ENCODE data around the gene ZNF710. TPM values are rescaled to one million over a fixed set of nuclear protein-coding genes. Genes with fewer than 3 reads are reported as not detected.
A peak's percentile ranks its signal among the peaks of the same experiment; 100 is the strongest.
"Not testable (repeated sequence)": the region's sequence is repeated elsewhere in the genome, so short reads cannot be mapped to it uniquely, and the experiment has no call there.

Gene ZNF710
- total RNA-seq, 1 donor from 2014 or later: 7.4 TPM

- DNase-seq: peak; percentile 19
These were observed 61.4 kb downstream of the ZNF710 start for GRCh38 chr15:90062462-90062932.

GRCh38 chr15:90062973-90063769 is 62.0 kb downstream of the ZNF710 start:
- DNase-seq: no peak

DNA sequence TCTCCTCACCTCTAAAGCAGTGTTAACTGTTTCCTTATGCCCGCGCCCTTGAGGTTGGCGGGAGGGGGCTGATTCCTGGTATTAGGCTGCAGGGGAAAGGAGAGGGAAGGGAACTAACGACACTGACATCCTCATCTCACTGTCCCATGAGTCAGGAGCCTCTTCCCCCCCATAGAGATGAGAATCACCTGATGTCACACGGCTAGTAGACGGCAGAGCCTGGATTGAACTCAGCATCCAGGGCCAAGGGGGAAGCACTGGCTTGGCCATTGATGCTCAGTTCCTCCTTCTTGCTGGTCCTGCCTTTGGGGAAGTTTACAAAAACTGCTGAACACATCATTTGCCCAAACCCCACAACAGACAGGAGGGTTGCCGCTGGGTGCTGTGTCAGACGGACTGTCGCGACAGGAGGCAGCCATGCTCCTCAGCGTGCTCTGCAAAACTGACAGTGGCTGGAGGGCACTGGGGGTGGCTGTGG is 62.7 kb downstream of the ZNF710 start:
- DNase-seq: no peak

DNA sequence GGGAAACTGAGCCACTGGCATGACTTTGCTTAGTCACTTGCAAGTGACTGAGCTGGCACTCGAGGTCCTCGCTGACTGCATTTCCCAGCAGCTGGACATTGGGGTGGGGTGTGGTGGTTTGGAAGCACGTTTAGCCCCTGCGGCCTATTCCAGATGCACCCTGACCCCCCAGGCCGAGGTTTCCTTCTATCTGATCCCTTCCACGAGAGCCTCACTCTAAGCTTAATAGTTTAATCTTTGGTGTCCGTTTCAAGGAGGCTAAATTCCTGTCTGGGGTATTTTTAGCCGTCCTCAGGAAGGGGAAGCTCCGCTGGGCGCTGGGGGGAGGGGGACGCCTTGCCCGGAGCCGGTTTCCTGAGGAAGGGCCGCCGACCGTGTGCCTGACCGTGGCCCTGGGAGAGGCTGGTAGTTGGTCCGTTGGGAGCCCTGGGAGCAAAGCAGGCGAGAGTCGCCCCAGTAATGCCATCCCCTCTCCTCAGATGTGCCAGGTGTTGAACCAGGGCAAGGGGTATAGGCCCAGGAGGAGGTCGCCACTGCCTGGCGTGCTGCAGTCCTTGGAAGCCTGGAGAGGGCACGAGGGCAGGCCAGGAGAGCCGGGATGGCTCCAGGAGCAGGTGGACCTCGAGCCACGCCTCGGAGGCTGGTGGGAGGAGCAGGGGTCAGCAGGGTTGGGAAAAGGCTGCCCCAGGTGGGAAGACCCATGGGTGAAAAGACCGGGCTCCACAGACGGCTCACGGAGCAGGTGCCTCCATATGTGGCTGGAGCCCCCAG is 64.0 kb downstream of the ZNF710 start:
- DNase-seq: no peak

DNA sequence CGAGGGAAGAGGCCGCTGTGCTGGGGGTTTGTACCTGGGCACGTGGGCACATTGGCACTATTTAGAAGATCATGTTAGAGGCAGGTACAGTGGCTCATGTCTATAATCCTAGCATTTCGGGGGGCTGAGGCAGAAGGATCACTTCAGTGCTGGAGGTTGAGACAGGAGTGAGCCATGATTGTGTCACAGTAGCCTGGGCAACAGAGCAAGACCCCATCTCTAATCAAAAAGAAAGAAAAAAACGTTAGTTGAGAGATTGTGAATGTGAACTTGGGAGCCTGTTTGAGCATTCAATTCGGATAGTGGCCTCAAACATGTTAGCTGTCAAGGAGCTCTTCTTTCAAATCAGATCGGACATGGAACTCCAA is 64.5 kb downstream of the ZNF710 start:
- no peak for DNase-seq

DNA sequence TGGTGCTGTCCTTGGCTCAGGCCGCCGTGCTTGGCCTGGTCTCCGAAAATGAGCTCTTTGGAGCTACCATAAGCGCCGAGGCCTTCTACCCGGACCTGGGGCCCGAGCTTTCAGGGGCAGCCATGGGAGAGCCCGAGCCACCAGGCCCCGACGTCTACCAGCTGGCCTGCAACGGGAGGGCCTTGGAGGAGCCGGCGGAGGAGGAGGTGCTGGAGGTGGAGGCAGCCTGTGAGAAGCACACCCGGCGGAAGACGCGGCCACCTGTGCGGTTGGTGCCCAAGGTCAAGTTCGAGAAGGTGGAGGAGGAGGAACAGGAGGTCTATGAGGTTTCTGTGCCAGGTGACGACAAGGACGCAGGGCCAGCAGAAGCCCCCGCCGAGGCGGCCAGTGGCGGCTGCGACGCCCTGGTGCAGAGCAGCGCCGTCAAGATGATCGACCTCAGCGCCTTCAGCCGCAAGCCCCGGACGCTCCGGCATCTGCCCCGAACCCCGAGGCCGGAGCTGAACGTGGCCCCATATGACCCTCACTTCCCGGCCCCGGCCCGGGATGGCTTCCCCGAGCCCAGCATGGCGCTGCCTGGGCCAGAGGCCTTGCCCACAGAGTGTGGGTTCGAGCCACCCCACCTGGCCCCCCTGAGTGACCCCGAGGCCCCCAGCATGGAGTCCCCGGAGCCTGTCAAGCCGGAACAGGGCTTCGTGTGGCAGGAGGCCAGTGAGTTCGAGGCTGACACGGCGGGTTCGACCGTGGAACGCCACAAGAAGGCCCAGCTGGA is 66.2 kb downstream of the ZNF710 start:
- DNase-seq: no peak

DNA sequence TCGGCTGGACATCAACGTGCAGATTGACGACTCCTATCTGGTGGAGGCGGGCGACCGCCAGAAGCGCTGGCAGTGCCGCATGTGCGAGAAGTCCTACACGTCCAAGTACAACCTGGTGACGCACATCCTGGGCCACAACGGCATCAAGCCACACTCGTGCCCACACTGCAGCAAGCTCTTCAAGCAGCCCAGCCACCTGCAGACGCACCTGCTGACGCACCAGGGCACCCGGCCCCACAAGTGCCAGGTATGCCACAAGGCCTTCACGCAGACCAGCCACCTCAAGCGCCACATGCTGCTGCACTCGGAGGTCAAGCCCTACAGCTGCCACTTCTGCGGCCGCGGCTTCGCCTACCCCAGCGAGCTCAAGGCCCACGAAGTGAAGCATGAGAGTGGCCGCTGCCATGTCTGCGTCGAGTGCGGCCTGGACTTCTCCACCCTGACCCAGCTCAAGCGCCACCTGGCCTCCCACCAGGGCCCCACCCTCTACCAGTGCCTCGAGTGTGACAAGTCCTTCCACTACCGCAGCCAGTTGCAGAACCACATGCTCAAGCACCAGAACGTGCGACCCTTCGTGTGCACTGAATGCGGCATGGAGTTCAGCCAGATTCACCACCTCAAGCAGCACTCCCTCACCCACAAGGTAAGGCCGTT is 67.0 kb downstream of the ZNF710 start:
- no peak for DNase-seq

DNA sequence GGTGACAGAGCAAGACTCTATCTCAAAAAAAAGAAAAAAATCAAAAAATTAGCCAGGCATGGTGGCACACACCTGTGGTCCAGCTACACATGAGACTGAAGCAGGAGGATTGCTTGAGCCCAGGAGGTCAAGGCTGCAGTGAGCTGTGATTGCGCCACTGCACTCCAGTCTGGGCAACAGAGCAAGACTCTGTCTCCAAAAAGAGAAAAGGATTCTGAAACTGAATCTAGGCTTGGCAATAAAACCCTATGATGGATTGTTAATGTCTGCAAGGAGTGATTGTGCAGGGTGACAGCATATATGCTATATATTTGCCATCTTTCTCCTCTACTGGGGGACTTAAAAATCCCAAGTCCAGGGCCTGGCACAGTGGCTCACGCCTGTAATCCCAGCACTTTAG is 69.5 kb downstream of the ZNF710 start:
- not testable (repeated sequence) for DNase-seq

DNA sequence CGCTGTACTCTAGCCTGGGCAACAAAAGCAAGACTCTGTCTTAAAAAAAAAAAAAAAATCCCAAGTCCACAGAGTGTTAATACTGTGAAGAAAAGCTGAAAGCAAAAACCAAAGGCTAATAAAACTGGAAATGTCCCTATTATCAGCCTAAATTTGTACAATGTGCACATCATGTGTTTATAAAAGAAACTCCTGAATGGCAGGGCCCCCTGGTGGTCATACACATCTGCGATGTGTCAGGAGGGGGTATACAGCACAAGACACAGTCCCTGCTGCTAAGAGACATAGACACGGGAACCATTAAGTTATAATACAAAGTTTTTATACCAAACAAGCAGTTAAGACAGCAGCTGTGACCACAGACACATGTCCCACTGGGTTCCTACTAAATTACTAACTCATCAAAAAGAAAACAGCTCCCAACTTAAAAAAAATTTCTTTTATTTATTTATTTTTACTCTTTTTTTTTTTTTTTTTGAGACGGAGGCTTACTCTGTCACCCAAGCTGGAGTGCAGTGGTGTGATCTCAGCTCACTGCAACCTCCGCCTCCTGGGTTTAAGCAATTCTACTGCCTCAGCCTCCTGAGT is 70.2 kb downstream of the ZNF710 start:
- DNase-seq: peak; percentile 84

GRCh38 chr15:90072978-90073640 is 72.0 kb downstream of the ZNF710 start:
- DNase-seq: no peak

DNA sequence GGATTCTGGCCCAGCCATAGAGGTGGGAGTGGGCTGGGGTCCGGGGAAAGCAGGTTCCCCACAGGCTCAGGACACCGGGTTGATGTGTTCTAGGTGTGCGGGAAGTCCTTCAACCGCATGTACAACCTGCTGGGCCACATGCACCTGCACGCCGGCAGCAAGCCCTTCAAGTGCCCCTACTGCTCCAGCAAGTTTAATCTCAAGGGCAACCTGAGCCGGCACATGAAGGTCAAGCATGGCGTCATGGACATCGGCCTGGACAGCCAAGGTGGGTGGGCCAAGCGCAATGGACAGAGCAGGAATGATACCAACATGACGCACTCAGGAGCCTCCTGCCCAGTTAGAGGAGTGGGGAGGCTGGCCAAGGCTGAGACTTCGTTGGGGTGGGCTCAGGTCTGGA is 72.9 kb downstream of the ZNF710 start:
- DNase-seq: no peak

- no peak for DNase-seq
These were observed 73.8 kb downstream of the ZNF710 start for GRCh38 chr15:90074916-90075315.

DNA sequence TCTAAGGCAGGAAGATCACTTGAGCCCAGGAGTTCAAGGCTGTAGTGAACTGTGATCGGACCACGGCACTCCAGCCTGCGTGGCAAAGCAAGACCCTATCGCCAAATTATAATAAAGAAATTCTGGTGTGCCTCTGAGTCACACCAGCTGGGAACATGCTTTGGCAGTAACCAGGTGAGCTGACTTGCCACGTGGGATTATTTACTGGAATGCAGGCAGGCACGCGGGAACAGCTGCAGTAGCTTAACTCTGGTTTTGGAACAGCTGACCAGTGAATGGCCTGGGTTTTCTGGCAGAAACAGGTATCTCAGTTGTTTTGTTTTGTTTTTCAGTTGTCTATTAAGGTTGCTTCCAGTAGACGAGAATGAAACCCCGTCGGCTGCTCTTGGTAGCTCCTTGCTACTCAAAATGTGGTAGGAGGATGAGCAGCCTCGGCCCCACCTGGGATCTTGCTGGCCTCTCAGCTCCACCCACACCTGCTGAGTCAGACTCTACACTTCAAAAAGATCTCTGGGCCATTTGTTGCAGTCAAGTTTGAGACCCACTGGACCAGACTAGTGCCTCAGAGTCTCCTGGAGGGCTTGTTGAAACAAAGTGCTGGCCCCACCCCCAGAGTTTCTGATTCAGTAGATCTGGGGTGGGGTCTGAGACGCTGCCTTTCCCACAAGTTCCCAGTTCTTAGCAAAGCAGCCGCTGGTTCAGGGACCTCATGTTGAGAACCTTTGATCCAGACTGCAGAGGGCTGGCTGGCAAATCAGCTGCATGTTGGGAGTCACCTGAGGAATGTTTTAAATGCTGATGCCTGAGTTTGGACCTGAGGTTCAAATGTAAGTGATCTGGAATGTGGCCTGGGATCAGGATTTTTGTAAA is 74.5 kb downstream of the ZNF710 start:
- DNase-seq: no peak

DNA sequence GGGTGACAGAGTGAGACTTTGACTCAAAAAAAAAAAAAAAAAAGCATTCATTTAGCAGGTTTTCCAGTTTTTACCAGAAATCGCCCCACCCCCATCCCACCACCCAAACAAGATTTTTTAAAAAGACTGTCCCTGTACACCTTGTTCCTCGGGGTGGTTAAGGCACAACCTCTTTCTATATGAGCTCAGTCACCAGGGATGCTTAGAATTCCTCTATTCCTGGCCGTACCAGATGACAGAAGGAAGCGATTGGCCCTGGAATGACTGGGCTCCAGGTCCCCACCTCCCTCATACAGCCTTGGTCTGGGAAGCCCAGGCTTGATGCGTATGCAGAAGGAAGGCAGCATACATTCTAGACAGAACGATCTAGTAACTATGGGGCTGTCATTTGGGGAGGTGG is 75.6 kb downstream of the ZNF710 start:
- no peak for DNase-seq

GRCh38 chr15:90078965-90079364 is 77.8 kb downstream of the ZNF710 start:
- DNase-seq: no peak

DNA sequence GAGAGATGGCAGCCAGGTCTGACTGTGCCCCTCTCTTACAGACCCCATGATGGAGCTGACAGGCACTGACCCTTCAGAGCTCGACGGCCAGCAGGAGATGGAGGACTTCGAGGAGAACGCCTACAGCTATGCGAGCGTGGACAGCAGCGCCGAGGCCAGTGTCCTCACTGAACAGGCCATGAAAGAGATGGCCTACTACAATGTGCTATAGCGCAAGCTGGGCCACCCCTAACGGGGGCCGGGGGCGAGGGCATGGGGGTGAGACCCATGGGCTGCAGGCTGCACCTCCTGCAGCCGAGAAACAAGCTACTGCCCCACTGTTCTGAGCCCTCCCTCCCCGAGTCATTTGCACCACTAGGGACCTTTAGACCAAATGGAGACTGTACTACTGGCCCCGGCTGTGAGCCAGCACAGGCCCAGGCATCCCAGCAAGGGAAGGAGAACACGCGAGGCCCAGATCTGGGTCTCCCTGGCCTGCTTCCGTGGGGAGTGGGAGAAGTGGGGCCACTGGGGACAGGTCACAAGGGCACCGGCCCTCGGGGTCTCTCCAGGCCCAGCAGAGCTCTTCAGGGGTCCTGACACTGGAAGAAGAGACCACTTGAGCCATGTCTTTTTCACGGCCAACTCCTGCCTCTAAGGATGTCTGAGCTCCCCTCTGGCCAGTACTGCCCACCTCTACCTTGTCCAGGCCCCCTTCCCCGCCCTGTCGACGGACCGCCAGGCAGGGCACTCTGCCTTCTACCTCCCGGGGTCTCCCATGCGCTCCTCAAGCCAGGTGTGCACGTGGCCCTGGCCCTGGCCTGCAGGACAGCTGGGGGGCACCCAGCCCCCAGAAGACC is 78.7 kb downstream of the ZNF710 start:
- no peak for DNase-seq

GRCh38 chr15:90080458-90080755 is 79.3 kb downstream of the ZNF710 start:
- DNase-seq: no peak

- no peak for DNase-seq
These were observed 79.8 kb downstream of the ZNF710 start for GRCh38 chr15:90080818-90081393.

DNA sequence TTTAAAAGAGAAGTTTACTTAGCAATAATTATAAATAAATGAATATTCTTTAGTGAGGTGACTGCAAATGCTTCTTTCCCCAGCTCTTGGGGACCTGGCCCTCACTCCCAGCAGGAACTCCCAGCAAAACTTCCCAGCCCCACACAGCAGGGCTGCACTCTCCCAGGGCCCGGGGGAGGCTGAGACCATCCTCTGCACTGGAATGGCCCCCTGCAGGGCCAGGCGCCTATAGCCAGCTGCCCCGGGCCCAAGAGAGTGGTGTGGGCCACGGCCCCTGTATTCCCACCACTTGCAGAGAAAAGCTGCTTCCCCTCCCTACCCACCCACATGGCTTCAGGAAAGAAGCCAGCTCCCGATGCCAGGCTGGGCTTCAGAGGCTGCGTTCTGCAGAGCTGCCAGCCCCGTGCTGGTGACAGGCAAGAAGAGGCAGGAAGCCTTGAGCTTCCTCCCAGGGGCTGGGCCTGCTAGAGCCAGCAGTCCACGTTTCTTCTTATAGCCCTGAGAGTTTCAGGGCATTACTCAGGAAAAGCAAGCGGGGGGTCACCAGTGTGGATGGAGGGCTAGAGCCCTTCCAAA is 81.1 kb downstream of the ZNF710 start:
- no peak for DNase-seq

All from skin of body (tissue), 2 donors.